Ammon's horn (tissue), 1 donor: ENCODE results near the gene CH25H.
A peak's percentile ranks its signal among the peaks of the same experiment; 100 is the strongest.

Experiments used
- DNase-seq: peaks from one replicate; pipeline ENCODE4 v3.0.0-alpha.2; 2016; ENCODE audit warnings: low spot score

Gene CH25H

DNA sequence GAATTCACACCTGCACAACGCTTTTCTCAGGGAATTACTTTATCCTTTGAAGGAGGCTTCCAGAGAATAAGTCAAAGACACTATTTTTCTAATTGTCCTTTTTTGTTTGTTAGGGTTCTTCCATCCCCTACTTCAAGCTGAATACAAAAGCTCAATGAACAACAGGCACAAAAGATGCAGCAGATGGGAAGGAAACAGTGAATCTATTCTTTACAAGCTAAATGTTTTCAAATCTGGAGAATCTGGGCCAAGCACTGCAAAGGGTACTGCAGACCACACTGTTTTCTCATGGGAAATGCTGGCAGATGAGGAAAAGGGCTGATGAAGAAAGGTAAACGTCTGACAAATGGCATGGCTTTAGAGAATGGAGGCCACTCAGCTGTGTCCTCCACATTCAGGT, 25.9 kb upstream of the CH25H start:
- peak; percentile 72 for DNase-seq

DNA sequence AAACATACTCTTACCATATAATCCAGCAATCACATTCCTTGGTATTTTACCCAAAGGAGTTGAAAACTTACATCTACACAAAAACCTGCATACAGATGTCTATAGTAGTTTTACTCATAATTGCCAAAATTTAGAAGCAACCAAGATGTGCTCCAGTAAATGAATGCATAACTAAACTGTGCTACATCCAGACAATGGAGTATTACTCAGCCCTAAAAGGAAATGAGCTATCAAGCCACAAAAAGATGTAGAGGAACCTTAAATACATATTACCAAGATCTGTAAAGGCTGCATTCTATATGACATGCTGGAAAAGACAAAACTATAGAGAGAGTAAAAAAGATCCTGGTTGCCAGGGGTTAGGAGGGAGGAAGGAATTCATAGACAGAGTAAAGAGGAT, 21.8 kb upstream of the CH25H start:
- no peak for DNase-seq

DNA sequence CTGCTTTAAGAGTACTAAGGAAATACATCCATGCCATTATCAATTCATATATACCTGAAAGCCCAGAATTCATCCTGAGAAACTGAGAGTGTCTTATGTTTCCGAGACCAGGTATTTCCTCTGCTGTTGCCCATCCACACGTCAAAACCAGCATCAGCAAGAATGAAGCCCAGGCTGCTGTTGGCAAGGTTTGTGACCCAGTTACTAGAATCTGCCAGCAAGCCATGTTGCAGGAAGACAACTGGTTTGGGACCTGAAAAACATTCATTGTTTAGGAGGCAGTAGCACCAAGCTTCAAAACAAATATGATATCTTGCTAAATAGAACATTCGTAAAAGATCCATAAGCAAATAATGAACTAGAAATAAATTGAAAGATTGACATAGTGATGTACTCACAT, 21.0 kb upstream of the CH25H start:
- DNase-seq, result no peak

DNA sequence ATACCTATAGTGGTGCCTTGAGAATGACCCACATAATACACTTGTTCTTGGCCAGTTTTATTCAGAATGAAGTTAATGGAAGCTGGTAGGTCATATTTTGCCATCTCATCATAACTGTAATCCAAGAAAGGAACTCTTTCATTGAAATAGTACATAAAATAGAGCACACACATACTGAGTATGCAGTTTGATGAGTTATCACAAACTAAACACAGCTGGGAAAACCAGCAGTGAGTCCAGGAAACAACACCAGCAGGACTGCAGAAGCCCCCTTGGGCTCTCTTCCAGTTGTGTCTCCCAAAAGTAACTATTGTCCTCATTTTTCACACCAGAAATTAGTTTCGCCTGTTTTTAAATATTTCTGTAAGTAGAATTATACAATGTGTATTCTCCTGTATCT, 19.8 kb upstream of the CH25H start:
- DNase-seq, result no peak

DNA sequence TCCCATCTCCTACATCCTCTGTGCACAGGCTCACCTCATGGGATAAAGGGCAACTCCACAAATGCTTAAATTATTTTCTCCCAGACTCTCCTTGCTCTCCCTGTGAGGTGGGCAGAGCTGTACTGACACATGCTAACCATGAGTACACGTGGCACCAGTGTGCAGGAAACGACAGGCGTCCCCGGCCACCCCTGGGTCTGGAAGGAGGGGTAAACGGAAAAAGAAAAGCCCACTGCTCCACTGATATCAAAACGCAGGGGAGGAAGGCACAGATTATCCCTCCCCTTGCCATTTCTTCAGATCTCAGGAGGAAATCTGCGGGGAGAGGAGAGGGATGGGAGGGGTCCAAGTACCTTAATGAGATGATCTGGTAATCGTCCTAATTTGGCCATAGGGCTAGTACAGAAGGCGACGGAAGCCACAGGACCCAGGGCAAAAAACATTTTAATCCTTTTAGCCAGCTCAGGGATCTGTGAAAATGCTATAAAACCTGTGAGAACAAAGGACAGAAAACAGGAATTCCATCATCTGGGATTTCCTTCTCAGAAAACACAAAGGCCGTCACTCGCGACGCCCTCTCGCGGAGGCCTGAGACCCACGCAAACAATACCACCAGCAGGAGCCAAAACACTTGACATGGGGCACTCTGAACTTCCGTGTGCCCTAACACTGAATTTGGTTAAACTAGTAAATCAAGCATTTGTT, 17.8 kb upstream of the CH25H start:
- DNase-seq, result peak; percentile 83

DNA sequence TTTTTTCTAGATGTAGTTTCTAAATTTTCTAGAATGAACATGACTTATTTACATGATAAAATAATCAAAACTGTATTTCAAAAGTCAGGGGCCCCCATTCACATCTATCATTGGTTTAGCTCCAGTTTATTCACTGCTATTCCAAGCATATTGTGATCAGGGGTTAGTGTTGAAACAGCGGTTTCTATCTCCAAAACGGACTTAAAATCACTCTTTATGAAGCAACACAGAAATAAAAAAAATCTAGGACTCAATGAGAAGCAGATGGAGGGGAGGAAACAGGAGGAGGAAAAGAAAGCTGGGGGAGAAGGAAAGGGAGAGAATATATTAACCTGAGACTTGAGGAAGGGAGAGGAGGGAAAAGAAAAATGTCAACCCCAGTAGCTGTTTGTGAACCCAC, 14.8 kb upstream of the CH25H start:
- no peak for DNase-seq

DNA sequence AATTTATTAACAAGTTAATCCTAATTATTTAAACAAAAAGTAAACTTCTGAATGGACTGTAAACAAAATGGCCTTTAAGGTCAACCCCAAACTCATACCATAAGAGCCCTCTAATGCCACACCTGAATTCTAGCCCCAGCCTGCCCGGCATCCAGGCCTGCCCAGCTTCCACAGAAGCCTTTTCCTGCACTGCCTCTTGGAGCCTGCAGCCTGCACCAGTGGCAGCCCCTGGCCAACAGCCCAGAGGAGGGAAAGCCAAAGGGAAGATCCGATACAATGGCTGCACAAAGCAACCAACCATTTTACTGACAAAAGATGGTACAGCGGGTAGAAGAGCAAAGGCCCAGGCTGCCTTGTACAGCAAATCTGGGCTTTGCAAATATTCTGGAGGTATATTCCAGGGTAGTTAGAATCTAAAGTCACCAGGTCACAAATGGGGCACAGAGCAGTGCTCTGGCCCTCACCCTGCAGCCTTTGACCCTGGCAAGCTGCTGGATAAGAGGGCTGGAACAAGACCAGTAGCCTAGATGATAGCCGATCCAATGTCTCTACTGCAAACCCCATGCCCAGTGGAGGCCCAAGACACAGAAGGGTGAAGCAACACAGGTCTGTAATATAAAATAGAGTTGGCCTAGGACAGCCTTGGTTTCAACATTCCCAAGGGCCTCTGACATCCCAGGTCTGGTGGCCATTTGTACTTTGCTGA, 12.5 kb upstream of the CH25H start:
- peak; percentile 74 for DNase-seq

DNA sequence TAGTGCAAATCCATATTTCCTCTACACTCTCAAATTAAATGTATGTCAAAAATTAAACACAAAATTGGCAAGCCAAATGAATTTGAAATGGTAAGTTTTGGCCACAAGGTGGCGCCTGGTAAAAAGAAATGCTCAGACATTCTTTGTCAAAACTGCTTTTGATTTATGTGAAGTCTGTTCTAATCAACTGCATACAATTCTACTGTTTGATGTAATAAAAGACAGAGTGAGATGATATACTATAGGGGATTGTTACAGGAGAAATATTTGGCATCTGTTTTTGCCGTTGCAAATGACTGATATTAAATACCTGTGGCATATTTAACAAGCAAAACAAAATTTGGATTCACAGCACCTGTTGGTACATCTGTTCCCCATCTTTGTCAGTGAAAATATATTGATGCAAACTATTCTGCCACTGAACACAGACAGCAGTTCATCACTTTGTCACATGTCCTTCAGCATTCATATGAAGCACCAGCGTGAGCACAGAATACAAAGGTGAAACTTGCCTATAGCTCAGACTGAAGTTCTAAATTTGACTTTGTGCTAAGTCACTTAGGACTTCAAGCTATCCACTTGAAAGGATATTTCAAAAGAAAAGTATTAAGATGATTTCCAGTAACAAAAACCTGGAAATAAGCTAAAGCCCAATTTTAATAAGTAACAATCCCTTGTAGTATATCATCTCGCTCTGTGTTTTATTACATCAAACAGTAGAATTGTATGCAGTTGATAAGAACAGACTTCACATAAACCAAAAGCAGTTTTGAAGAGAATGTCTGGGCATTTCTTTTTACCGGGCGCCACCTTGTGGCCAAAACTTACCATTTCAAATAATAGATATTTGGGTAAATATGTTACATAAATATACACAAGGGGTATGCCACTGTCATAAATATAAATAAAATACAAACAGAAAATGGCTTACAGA, 10.2 kb upstream of the CH25H start:
- peak; percentile 59 for DNase-seq

DNA sequence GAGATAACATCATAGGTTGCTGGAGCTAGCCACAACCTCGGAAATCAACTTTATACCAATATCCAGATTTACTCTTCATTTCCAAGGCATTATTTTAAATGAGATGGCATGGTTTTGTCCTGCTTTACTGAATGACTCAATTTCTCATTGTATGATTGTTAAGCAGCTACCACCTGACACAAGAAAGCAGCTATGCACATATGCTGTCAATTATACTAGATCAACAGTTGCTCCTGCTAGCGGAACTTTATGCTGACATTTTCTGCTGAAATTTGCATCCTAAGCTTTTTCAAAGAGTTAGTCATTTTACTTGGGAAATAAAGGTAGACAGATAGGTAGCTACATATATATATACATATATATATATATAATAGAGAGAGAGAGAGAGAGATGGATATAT, 8.9 kb upstream of the CH25H start:
- no peak for DNase-seq

DNA sequence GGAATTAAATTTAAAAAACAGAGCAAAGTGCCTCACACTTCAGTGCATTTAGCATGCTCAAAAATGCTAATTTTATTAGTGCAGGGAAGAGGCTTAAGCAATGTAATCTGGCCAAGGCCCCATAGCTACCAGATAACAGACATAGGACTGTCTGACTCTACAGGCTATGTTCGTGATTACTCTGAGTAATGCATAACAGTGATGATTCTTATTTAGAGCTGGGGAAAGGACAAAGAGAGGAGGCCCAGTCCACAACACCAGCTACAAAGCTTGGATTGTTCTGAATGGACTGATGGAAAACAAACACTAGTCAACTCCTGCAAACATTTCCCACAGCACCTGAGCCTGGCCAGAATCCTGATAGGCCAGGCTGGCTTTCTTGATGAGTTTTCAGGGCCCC, 8.4 kb upstream of the CH25H start:
- peak; percentile 75 for DNase-seq

DNA sequence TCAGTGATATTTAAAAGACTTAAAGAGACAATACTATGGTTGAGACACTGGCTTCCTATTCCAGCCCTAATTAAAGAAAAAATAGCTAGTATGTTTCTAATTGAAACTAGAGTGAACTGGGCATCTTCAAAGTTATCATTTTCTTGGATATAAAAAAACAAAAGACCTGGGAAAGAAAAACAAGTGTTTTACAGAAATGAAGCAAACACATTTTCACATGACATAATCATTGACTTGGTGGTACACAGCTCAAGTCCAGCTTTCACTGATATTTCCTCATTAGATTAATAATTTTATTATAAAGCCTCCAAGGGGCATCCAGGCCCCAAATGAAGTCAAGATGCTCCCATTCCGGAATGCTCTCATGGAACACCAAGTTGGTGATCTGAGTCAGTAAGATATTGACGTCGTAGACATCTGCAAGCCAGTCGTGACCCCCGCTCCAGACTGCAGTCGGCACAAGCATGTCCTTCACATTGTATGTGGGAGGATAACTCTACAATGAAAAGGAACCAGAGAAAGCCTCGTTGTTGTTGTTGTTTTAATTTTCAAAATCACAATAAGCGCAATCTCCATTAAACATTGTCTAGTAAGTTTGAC, 7.5 kb upstream of the CH25H start:
- no peak for DNase-seq

DNA sequence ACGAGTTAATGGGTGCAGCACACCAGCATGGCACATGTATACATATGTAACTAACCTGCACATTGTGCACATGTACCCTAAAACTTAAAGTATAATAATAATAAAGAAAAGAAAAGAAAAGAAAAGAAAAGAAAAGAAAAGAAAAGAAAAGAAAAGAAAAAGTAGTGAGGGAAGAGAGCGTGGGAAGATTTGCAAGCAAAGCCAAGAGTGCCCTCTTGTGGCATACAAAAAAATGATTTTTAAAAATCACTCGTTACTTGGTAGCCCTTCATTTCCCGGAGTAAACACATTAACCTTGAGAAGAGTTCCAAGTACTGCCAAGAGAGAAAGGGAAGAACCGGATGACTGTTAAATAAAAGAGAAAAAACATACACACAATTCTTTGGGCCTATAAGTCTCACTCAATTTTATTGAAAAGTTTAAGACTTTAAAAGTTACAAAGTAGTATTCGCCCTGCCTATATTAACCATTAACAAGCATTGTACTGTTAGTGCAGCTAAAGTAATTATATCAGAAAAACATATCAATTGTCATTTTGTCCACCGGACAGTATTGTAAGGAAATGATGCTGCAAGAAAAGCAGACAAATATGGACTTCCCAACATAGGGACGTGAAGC, 6.2 kb upstream of the CH25H start:
- DNase-seq, result no peak

DNA sequence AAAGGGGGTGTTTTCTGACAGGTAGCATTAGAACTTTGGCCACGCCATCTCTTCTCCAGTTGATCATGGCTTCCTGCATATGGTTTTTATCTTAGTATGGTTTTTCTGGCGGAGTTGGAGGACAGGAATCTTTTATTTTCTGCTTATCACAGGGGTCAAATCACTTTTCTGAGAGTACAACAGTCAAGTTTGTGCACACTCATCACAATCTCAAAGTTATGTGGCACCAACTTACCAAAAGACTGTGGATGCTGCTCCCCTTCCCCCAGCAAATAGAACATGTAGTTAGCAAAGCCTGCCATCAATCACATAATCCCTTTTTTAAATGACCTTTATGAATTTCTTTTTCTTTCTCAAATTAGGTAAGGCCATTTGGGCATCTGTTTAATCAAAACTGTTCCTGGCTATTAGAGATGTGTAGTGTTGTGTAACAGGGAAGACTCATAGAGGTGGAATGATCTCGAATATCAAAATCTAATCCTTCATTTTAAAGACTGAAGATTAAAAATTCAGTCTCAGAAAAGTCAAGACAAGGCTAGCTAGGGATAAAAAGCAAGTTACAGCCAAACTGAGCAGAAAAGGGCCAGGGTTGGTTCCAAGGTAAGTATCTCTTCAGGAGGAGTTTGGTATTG, 3.8 kb upstream of the CH25H start:
- DNase-seq, result no peak

DNA sequence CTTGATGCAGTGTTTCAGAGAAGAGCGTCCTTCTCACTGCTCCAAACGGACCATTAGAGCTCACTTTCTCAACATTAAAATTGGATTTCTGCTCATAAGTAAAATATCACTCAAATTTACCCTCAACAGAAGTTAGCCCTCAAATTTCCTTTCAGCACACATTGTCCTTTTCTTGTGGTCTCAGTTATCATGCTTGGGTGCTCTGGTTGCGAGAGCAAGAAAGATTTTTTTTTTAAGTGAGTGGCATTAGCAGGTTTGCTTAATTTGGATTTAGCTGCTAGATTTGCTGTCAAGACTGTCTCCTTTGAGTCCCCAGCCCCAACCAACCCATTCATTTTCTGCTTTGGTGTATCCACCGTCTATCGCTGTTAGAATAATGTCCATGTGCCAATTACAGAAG, 2.6 kb upstream of the CH25H start:
- DNase-seq, result no peak

DNA sequence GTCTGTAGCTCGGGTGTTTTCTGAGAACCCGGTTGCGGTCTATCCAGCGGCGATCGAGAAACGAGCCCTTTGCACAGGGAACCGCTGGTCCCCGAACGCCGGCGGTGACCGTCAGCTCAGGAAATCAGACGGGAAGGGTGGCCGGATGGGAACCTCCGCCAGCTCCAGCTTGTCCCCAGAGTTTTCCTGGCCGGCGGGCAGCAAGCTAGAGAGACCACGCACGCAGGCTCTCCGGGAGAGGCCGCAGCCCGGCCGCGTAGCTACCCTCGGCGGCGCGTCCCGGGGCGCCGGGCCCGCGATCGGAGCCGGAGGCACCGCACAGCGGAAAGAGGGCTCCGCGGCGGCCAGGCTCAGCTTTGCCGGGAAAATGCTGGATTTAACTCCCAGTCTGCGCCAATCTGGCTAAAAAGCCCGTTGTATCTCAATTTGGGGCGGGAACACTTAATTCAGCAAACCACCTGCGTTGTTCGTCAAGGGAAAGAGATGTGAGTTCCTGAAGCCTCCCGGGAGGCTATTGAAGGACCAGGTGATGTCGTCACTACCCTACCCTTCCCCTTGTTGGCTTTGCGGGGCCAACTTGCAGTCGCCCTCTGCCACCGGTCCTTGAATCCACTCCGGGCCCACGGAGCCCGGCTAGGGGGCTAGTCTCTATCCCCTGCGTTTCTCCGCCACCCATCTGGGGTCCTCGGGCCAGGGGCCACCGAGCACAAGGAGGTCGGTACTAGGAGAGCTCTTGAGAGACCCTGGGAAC, 859 bp upstream of the CH25H start:
- DNase-seq, result no peak

DNA sequence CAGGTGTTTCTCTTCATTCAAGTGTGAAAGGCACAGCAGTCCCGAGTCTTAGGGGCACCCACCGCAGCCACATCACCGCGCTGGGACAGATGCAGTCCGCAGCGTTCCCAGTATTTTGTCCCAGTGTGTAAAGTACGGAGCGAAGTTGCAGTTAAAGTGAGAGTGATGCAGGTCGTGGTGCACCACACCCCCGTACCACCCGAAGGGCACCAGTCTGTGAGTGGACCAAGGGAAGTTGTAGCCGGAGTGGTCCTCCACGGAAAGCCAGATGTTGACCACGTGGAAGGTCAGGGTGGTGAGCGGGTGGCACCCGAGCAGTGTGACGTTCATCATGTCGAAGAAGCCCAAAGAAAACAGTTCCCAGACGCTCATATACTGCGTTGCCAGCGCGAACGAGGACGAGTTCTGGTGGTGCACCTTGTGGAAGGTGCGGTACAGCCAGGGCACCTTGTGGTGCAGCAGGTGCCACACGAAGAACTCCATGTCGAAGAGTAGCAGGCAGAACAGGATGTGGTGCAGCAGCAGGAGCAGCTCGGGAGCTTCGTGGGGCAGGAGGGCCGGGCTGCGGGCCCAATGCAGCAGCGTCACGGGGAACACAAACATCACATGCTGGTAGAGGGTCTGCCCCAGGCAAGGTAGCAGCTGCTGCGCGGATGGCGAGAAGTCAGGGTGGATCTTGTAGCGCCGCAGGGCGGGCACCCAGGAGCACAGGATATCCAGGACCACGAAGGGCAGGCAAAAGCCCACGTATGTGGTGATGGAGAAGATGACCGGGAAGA, 526 bp downstream of the CH25H start:
- DNase-seq, result peak; percentile 43

DNA sequence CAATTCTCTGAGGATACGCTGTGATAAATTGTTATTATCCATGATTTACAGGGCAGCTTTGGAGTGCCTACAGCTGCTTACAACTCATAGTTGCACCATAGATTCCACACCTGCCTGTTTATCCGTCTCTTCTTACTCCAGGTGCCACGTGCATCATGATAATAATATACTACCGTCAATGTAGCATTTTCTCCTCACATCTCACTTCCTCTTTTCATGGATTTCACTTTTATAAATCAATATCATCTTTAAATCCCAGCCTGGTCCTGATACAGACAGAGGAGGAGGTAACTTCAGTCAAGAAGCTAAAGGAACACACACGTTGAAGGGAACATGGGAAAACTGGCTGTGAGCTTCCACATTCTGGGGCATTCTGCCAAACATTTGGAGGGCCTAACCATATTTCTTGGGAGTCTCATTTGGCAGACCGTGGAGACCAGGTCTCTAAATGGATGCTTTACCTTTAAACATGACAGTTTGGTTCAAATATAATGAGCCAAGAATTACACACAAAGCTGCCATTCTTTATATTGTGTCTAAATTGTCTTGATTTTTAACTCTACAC, 2.4 kb downstream of the CH25H start:
- no peak for DNase-seq

DNA sequence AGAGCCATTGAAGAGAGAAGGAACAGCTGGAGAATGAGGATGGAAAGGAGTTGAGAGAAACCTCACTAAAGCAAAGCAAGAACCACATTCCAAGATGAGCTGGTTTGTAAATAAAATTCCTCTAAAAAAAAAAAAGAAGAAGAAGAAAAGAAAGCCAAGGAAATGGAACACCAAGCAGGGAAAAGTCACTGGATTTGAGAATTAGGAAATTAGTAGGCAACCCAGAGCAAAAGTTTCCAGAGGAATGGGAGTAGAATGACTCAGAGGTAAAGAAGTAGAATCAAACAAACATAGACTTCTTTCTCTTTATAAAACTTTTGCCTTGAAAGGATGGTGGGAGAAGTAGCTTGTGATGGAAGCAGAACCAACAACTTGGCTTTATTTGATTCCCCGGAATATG, 3.9 kb downstream of the CH25H start:
- no peak for DNase-seq

DNA sequence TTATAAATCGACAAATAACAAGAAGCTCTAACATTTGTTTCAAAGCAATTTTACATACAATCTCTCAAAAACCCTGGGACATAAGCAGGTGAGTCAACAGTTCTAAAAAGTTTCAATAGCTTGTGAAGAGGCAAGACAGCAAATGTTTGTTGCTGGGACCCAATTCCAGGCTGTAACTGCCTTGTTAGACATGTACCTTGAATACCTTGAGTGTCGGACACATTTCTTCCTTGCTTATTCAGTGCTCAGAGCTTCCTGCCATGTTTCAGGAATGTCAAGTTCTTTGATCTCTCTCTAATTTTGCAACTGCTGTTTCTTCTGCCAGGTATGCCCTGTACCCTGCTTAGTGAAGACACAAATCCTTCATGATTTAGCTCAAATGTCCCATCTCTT, 5.1 kb downstream of the CH25H start:
- no peak for DNase-seq
